Heart left ventricle (tissue), 13 donors: ENCODE results near the gene CBLB.

Experiments used
- POLR2A ChIP-seq, 2 donors: fragments of 450-650 bp; IDR thresholded peaks; one replicate each; pipeline ENCODE4 v1.6.1; 2017; ENCODE audit warnings: antibody characterized with exemption in 2 of 2, mild to moderate bottlenecking in 2 of 2, moderate library complexity in 2 of 2
- TF ChIP-seq, protein P1 (sequence below), 12 donors: fragments of 200-600 bp; sonication (generic) in 4 of 12; IDR thresholded peaks; one replicate each; pipeline versions ENCODE4 v1.5.0 to v1.8.0; 2018 to 2022; ENCODE audit warnings: antibody characterized with exemption in 12 of 12, mild to moderate bottlenecking in 5 of 12
- donor health status: ischemic (EF 13 %, LVEDD 7.1; RV severe dilation, severe dysfunction).
- donor health status: DM: no; HTN: yes; CAD: no.
- donor health status: DM: no; HTN: no; CAD: no.
- donor health status: ischemic (EF 25% LVEDD 6.9; RV normal size, moderate dysfunction).
- donor health status: ischemic (EF 25% LVEDD 5.7; RV mildly dilated, moderate dysfunction).
- donor health status: ischemic (EF 35%, LVEDD 5.7; RV mildly dilated, moderate dysfunction).
- donor health status: nonischemic (EF 11% LVEDD 7.7; RV severe dilation, severe dysfunction).
- donor health status: DM: yes; HTN: yes; CAD: no.
- donor health status: PGD.
- donor health status: ischemic (EF 29% LVEDD 5.4; RV normal size, mild dysfunction).
- donor health status: nonischemic (EF 23%, LVEDD 6.1; RV moderate dilation, normal function).

DNA sequence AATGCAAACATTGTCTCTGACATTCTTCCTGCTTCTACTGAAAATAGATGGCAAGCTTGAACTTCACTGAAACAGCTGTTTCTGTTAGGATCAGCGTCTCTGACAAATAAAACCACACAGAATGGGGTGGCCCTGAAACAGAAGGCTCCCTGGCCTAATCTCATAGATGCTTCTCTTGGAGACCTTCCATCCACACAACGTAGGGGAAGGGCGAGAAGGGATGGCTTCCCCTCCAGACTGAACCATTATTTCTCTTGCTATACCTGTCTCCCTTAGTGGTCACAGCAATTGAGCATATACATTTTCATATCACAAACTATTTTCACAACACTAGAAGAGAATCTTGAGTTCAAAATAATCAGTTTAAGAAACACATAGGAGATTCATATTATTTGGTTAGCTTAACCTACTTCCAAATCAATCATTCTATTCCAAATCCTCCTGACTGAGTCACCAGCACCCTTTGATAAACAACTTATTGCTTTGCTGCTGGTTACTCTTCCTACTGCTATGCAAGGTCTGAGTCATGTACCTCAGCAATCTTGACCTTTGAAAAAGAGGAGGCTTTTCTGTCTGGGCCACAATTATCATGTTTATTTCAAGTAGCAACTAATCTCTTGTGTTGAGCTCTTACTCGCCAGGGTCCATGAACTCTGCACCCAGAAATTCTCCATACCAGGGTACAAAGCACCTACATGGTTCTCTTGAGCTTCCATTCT lies 45.5 kb downstream of the CBLB start:
- TF ChIP-seq, protein P1, sequence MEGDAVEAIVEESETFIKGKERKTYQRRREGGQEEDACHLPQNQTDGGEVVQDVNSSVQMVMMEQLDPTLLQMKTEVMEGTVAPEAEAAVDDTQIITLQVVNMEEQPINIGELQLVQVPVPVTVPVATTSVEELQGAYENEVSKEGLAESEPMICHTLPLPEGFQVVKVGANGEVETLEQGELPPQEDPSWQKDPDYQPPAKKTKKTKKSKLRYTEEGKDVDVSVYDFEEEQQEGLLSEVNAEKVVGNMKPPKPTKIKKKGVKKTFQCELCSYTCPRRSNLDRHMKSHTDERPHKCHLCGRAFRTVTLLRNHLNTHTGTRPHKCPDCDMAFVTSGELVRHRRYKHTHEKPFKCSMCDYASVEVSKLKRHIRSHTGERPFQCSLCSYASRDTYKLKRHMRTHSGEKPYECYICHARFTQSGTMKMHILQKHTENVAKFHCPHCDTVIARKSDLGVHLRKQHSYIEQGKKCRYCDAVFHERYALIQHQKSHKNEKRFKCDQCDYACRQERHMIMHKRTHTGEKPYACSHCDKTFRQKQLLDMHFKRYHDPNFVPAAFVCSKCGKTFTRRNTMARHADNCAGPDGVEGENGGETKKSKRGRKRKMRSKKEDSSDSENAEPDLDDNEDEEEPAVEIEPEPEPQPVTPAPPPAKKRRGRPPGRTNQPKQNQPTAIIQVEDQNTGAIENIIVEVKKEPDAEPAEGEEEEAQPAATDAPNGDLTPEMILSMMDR (IDR thresholded peaks at IDR 0.05): no peak
- TF ChIP-seq POLR2A (IDR thresholded peaks at IDR 0.05): no peak
